H9 (cell line): ENCODE data around the gene MIA3. TPM values are rescaled to one million over a fixed set of nuclear protein-coding genes. Genes with fewer than 3 reads are reported as not detected.

Source experiments
- DNase-seq: peaks from one replicate; pipeline ENCODE4 v3.0.0-alpha.2; 2017
- H2AFZ ChIP-seq: one replicate; pipeline ENCODE4 v1.6.1; 2013; ENCODE audit warnings: mild to moderate bottlenecking, low read length, control low read depth, moderate library complexity
- H2AK5ac ChIP-seq: 2 replicates; pipeline ENCODE4 v1.6.1; 2013; ENCODE audit warnings: low read length, control low read depth, mixed read lengths; ENCODE audit not compliant: insufficient read length
- H2BK120ac ChIP-seq: one replicate; pipeline ENCODE4 v1.6.1; 2013; ENCODE audit warnings: low read depth, mild to moderate bottlenecking, low read length, control low read depth, inconsistent platforms; ENCODE audit not compliant: poor library complexity, severe bottlenecking
- H2BK12ac ChIP-seq: 2 replicates; pipeline ENCODE4 v1.6.1; 2013; ENCODE audit warnings: low read length, control low read depth, mixed read lengths, low read depth; ENCODE audit not compliant: insufficient read length
- H2BK15ac ChIP-seq: 2 replicates; pipeline ENCODE4 v1.6.1; 2013; ENCODE audit warnings: low read depth, low read length, control low read depth
- H2BK20ac ChIP-seq: one replicate; pipeline ENCODE4 v1.6.1; 2013; ENCODE audit warnings: low read depth, mild to moderate bottlenecking, low read length, control low read depth, inconsistent platforms; ENCODE audit not compliant: poor library complexity, severe bottlenecking
- H2BK5ac ChIP-seq: 2 replicates; pipeline ENCODE4 v1.6.1; 2013; ENCODE audit warnings: low read length, control low read depth, mixed read lengths; ENCODE audit not compliant: insufficient read length
- H3K14ac ChIP-seq: 2 replicates; pipeline ENCODE4 v1.6.1; 2013; ENCODE audit warnings: low read length, control low read depth; ENCODE audit not compliant: insufficient read depth
- H3K18ac ChIP-seq: 2 replicates; pipeline ENCODE4 v1.6.1; 2013; ENCODE audit warnings: low read depth, mild to moderate bottlenecking, mixed read lengths, low read length, control low read depth; ENCODE audit not compliant: insufficient read length
- H3K23ac ChIP-seq: 2 replicates; pipeline ENCODE4 v1.6.1; 2013; ENCODE audit warnings: low read length, control low read depth, mixed read lengths, low read depth; ENCODE audit not compliant: insufficient read length
- H3K23me2 ChIP-seq: 2 replicates; pipeline ENCODE4 v1.6.1; 2013; ENCODE audit warnings: low read depth, mild to moderate bottlenecking, mixed read lengths, low read length, control low read depth; ENCODE audit not compliant: insufficient read length, poor library complexity, severe bottlenecking
- H3K27ac ChIP-seq: 2 replicates; pipeline ENCODE4 v1.5.1; 2013; ENCODE audit warnings: low read length, control low read depth, mixed read lengths, low read depth; ENCODE audit not compliant: insufficient read length
- H3K27me3 ChIP-seq: 2 replicates; pipeline ENCODE4 v1.6.1; 2013; ENCODE audit warnings: low read length, control low read depth, inconsistent platforms; ENCODE audit not compliant: insufficient read depth
- H3K4ac ChIP-seq: 2 replicates; pipeline ENCODE4 v1.6.1; 2013; ENCODE audit warnings: low read depth, mild to moderate bottlenecking, control low read depth, inconsistent platforms, low read length, moderate library complexity
- H3K4me1 ChIP-seq: 2 replicates; pipeline ENCODE4 v1.6.1; 2013; ENCODE audit warnings: low read length, control low read depth, inconsistent platforms; ENCODE audit not compliant: insufficient read depth
- H3K4me2 ChIP-seq: 2 replicates; pipeline ENCODE4 v1.6.1; 2013; ENCODE audit warnings: low read length, control low read depth, mixed read lengths; ENCODE audit not compliant: insufficient read length, insufficient read depth
- H3K56ac ChIP-seq: 2 replicates; pipeline ENCODE4 v1.6.1; 2013; ENCODE audit warnings: low read depth, mild to moderate bottlenecking, mixed read lengths, low read length, control low read depth; ENCODE audit not compliant: insufficient read length
- H3K79me1 ChIP-seq: 2 replicates; pipeline ENCODE4 v1.6.1; 2013; ENCODE audit warnings: low read depth, mild to moderate bottlenecking, moderate library complexity, low read length, control low read depth, inconsistent platforms; ENCODE audit not compliant: insufficient read depth, poor library complexity, severe bottlenecking
- H3K79me2 ChIP-seq: 2 replicates; pipeline ENCODE4 v1.6.1; 2013; ENCODE audit warnings: low read length, control low read depth, inconsistent platforms; ENCODE audit not compliant: insufficient read depth
- H3K9ac ChIP-seq: 2 replicates; pipeline ENCODE4 v1.6.1; 2013; ENCODE audit warnings: low read length, control low read depth, mixed read lengths; ENCODE audit not compliant: insufficient read length; ENCODE audit errors: extremely low read depth
- H3K9me3 ChIP-seq: one replicate; pipeline ENCODE4 v1.6.1; 2013; ENCODE audit warnings: low read depth, low read length, inconsistent platforms; ENCODE audit not compliant: control insufficient read depth
- H3T11ph ChIP-seq: one replicate; pipeline ENCODE4 v1.6.1; 2013; ENCODE audit warnings: mild to moderate bottlenecking, low read length, control low read depth, inconsistent platforms
- H4K20me1 ChIP-seq: one replicate; pipeline ENCODE4 v1.6.1; 2013; ENCODE audit not compliant: control insufficient read depth, insufficient read length, insufficient read depth
- H4K5ac ChIP-seq: 2 replicates; pipeline ENCODE4 v1.6.1; 2013; ENCODE audit warnings: low read depth, mild to moderate bottlenecking, mixed read lengths, low read length, control low read depth; ENCODE audit not compliant: insufficient read length
- H4K8ac ChIP-seq: replicated peaks from 2 replicates; pipeline ENCODE4 v1.6.1; 2013; ENCODE audit warnings: low read length, control low read depth, mixed read lengths, low read depth; ENCODE audit not compliant: insufficient read length
- H4K91ac ChIP-seq: 2 replicates; pipeline ENCODE4 v1.6.1; 2013; ENCODE audit warnings: low read depth, mild to moderate bottlenecking, moderate library complexity, mixed read lengths, low read length, control low read depth; ENCODE audit not compliant: insufficient read length
- H3K27ac Mint-ChIP-seq, 3 experiments: 2 replicates in 2 of 3; 3 replicates in 1 of 3; pipeline ENCODE4 v1.8.0; 2020 to 2021; ENCODE audit warnings: mixed read lengths in 3 of 3, mild to moderate bottlenecking in 1 of 3, moderate library complexity in 1 of 3
- H3K27me3 Mint-ChIP-seq: 2 replicates; pipeline ENCODE4 v1.8.0; 2021; ENCODE audit warnings: low read depth, mild to moderate bottlenecking, moderate library complexity, mixed read lengths
- H3K36me3 Mint-ChIP-seq, 3 experiments: 2 replicates in 2 of 3; 3 replicates in 1 of 3; pipeline ENCODE4 v1.8.0; 2020 to 2021; ENCODE audit warnings: low read depth in 3 of 3, mixed read lengths in 3 of 3; ENCODE audit not compliant: insufficient read depth in 1 of 3
- H3K4me1 Mint-ChIP-seq, 2 experiments: 2 replicates each; pipeline ENCODE4 v1.8.0; 2020; ENCODE audit warnings: mixed read lengths in 2 of 2
- H3K4me3 Mint-ChIP-seq, 2 experiments: 2 replicates in 1 of 2; 3 replicates in 1 of 2; pipeline ENCODE4 v1.8.0; 2020 to 2021; ENCODE audit warnings: mild to moderate bottlenecking in 2 of 2, mixed read lengths in 2 of 2, moderate library complexity in 1 of 2
- H3K9me3 Mint-ChIP-seq, 2 experiments: 2 replicates in 1 of 2; 3 replicates in 1 of 2; pipeline ENCODE4 v1.8.0; 2020; ENCODE audit warnings: mild to moderate bottlenecking in 2 of 2, mixed read lengths in 2 of 2, moderate library complexity in 1 of 2
- CTCF ChIP-seq: fragments of 200-600 bp; sonication (generic); conservative IDR thresholded peaks from 3 replicates; pipeline ENCODE4 v1.8.0; 2021; ENCODE audit warnings: antibody characterized with exemption, mild to moderate bottlenecking
- WGBS: extraction: QIAGEN DNeasy Blood & Tissue Kit; methylation state at CpG from one replicate; pipeline ENCODE4 v1.1.7; 2013; ENCODE audit warnings: missing lambda C conversion rate, low lambda C conversion rate, mixed read lengths; ENCODE audit not compliant: insufficient read length; ENCODE audit errors: extremely low coverage; 5-methylcytosine and 5-hydroxymethylcytosine counted together
- total RNA-seq: library from RNA; stranded (reverse); gene quantifications from 2 replicates; pipeline ENCODE4 v1.2.1, GENCODE V29; 2021

The MIA3 gene
- total RNA-seq, 1 experiment from 2014 or later: 55.5 TPM

GRCh38 chr1:222642468-222642867, 24.6 kb downstream of the MIA3 start:
- H3K27ac ChIP-seq: no peak overlapping the region
- no peak overlapping the region for H3K23ac ChIP-seq
- H4K91ac ChIP-seq: no peak overlapping the region
- Mint-ChIP-seq H3K27ac (no peak overlapping the region), H3K4me1 (peaks cover 13 to 14% of the 10 kb centered on the region in 2 experiments), H3K4me3 (peak overlapping the region in 1 of 2 experiments; percentile 64; a peak in 2 of 5 replicates), H3K36me3 (peaks cover 12 to 31% (median 22%) of the 10 kb centered on the region in 3 experiments; a peak in 6 of 7 replicates), H3K27me3 (no peaks in the 10 kb centered on the region), H3K9me3 (no peaks in the 10 kb centered on the region)
- H4K8ac ChIP-seq: no peak overlapping the region
- no peak overlapping the region for H3K14ac ChIP-seq
- H3K56ac ChIP-seq: no peak overlapping the region
- WGBS: no CpG with 5 or more reads among the region's 1 CpG
- no peak overlapping the region for H2AK5ac ChIP-seq
- no peak for DNase-seq
- no peak overlapping the region for H2BK120ac ChIP-seq
- H3K79me1 ChIP-seq: no peaks in the 10 kb centered on the region
- H4K5ac ChIP-seq: no peak overlapping the region
- no peak overlapping the region for H2BK12ac ChIP-seq
- H3K23me2 ChIP-seq: peaks cover 12% of the 10 kb centered on the region
- H2AFZ ChIP-seq: no peak overlapping the region
- H3K9me3 ChIP-seq: no peaks in the 10 kb centered on the region
- H3K79me2 ChIP-seq: no peaks in the 10 kb centered on the region
- no peak overlapping the region for H3K18ac ChIP-seq
- no peak overlapping the region for H3T11ph ChIP-seq
- TF ChIP-seq CTCF: no peak
- H3K27me3 ChIP-seq: no peaks in the 10 kb centered on the region
- no peak overlapping the region for H3K9ac ChIP-seq
- H3K4me1 ChIP-seq: no peaks in the 10 kb centered on the region; the same call in 1 of the 2 replicates
- H3K4ac ChIP-seq: no peak overlapping the region
- no peaks in the 10 kb centered on the region for H4K20me1 ChIP-seq
- H3K4me2 ChIP-seq: no peak overlapping the region
- H2BK15ac ChIP-seq: no peak overlapping the region
- H2BK20ac ChIP-seq: no peak overlapping the region
- no peak overlapping the region for H2BK5ac ChIP-seq
